Stomach (tissue), 4 donors: ENCODE results near the gene FXR2.

Source experiments
- CTCF ChIP-seq, 7 experiments: fragments of 450-650 bp in 4 of 7; fragments of 200-600 bp in 3 of 7; sonication (generic) in 3 of 7; IDR thresholded peaks; one replicate each; pipeline ENCODE4 v1.5.1; 2016 to 2019; ENCODE audit warnings: antibody characterized with exemption in 7 of 7, control low read depth in 2 of 7, mild to moderate bottlenecking in 1 of 7
- POLR2A ChIP-seq, 4 donors: fragments of 450-650 bp; IDR thresholded peaks; one replicate each; pipeline ENCODE4 v1.6.1; 2016; ENCODE audit warnings: antibody characterized with exemption in 4 of 4, control low read depth in 2 of 4, mild to moderate bottlenecking in 1 of 4, moderate library complexity in 1 of 4
- POLR2AphosphoS5 ChIP-seq, 3 donors: sonication (generic); formaldehyde crosslinking; IDR thresholded peaks; one replicate each; pipeline ENCODE4 v1.6.1; 2016; ENCODE audit warnings: antibody characterized with exemption in 3 of 3

GRCh38 chr17:7620835-7621234, 6.1 kb upstream of the FXR2 start:
- no peak for TF ChIP-seq POLR2AphosphoS5 (IDR thresholded peaks at IDR 0.05)
- TF ChIP-seq POLR2A (IDR thresholded peaks at IDR 0.05): no peak
- TF ChIP-seq CTCF (IDR thresholded peaks at IDR 0.05): no peak
